LNCaP clone FGC (cell line): ENCODE results near the gene IVD.

ENCODE experiments used
- DNase-seq: peaks from one replicate; pipeline ENCODE4 v3.0.0-alpha.2; 2011; ENCODE audit warnings: low read depth
- H3K4me3 ChIP-seq: 2 replicates; pipeline ENCODE4 v1.5.1; 2011; ENCODE audit warnings: mild to moderate bottlenecking, low read depth, low read length, control low read depth
- CTCF ChIP-seq: IDR thresholded peaks from 2 replicates; pipeline ENCODE4 v1.5.1; 2012; ENCODE audit warnings: mild to moderate bottlenecking; ENCODE audit not compliant: control insufficient read depth, insufficient read depth; ENCODE audit errors: extremely low read depth

The IVD gene

GRCh38 chr15:40427188-40427587 is 21.6 kb downstream of the IVD start:
- no peak overlapping the region for H3K4me3 ChIP-seq
- DNase-seq = no peak
- no peak for TF ChIP-seq CTCF

- no peak overlapping the region for H3K4me3 ChIP-seq
- DNase-seq = no peak
- TF ChIP-seq CTCF = no peak
Measured at GRCh38 chr15:40428185-40428584, 22.6 kb downstream of the IVD start.

DNA sequence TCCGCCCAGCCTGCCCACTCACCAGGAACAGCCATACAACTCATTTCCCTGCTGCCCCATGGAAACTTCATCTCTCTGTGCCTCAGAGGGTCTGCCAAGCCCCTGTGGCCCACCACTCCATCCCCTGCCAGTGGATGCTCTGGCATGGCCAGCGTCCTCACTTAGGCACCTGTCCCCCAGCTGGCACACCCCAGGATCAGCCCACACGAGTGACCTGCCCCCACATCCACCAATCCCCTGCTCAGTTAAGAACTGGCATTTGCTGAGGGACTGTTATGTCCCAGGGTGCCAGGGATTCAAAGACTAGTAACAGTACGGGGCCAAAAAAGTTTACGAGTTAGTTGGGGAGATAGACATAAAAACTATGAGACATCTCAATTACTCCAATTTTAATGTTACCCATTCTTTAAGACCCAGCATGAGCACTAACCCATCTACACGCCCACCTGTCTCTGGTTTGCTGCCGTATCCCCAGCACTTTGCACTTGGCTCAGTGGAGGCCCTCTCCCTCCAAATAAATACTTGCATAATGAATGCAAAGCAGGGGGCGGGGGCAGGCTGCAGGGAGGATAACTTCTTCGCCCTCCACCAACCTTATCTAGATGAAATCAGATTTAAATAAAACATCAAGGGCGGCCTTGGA is 23.6 kb downstream of the IVD start:
- no peak for TF ChIP-seq CTCF
- no peak overlapping the region for H3K4me3 ChIP-seq
- no peak for DNase-seq

GRCh38 chr15:40430271-40430805 is 24.7 kb downstream of the IVD start:
- no peak overlapping the region for H3K4me3 ChIP-seq
- no peak for TF ChIP-seq CTCF
- DNase-seq = no peak

DNA sequence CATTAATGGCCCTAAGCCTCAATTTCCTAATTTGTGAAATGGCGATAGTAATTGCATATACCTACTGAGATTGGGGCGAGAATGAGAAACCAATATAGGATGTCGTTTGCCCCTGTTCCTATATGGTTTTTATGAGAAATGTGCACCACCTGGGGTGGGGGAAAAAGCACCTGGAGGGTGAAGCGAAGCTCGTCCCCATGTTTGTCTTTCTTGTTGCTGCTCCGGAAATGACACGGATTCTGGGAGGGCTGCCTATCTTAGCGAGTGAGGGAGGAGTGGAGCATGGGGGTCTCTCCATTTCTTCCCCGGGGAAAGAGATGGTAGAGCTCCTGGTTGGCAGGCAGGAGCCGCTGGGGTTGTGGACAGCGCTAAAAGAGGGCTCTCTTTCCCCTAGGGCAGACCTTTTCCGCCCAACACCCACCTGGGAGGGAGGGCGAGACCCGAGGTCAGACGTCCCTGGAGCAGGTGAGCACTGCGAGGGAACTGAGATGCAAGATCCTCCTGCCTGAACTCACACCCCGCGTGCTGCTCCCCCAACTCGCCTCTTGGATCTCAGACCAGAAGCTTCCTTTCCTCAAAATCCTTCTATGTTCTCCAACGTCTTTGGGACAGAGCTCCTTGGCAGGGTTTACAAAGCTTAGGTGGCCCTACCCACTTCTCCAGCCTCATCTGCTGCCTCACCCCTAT is 29.6 kb downstream of the IVD start:
- no peak for DNase-seq
- no peak overlapping the region for H3K4me3 ChIP-seq
- no peak for TF ChIP-seq CTCF

GRCh38 chr15:40435710-40436089 is 30.1 kb downstream of the IVD start:
- H3K4me3 ChIP-seq = no peak overlapping the region
- no peak for DNase-seq
- TF ChIP-seq CTCF = no peak
